B cell (primary cell): ENCODE results near the gene MT1X. TPM values are rescaled to one million over a fixed set of nuclear protein-coding genes. Genes with fewer than 3 reads are reported as not detected.

Experiments used
- ATAC-seq: fragments of 200-7000 bp; cut with Tn5 transposase; one replicate; pipeline ENCODE4 v1.10.0; 2021; ENCODE audit warnings: low read depth, mild to moderate bottlenecking, moderate number of reproducible peaks, moderate library complexity
- CTCF ChIA-PET: fragments of 350-600 bp; sonication (Branson Sonifier 250); formaldehyde crosslinking; loops from one replicate; lab custom pipeline; 2021; ENCODE audit warnings: antibody characterized with exemption, inconsistent platforms; lab: Charles Lee
- POLR2A ChIA-PET: fragments of 350-600 bp; sonication (Branson Sonifier 250); formaldehyde crosslinking; loops from one replicate; lab custom pipeline; 2021; ENCODE audit warnings: antibody characterized with exemption; lab: Charles Lee
- DNase-seq: peaks from one replicate; pipeline ENCODE4 v3.0.0; 2013
- H2AFZ ChIP-seq: 2 replicates; pipeline ENCODE4 v1.6.1; 2012; ENCODE audit warnings: mild to moderate bottlenecking, low read depth, low read length; ENCODE audit not compliant: insufficient read depth, poor library complexity, severe bottlenecking
- H3K27ac ChIP-seq, 2 donors: 1 replicate in 1 of 2; 2 replicates in 1 of 2; pipeline ENCODE4 v1.5.1; 2012 to 2013; ENCODE audit warnings: low read length in 2 of 2, mild to moderate bottlenecking in 2 of 2, moderate library complexity in 1 of 2
- H3K27me3 ChIP-seq, 4 experiments: fragments of 200-600 bp in 1 of 4; sonication (generic) in 1 of 4; replicated peaks in 1 of 4; 1 replicate in 2 of 4; 2 replicates in 2 of 4; pipeline versions ENCODE4 v1.6.1 to v1.7.0; 2013 to 2016; ENCODE audit warnings: low read length in 3 of 4, mild to moderate bottlenecking in 2 of 4, mixed read lengths in 1 of 4, moderate library complexity in 1 of 4; ENCODE audit not compliant: insufficient read depth in 4 of 4, control insufficient read depth in 3 of 4; ENCODE audit errors: control extremely low read depth in 1 of 4
- H3K36me3 ChIP-seq, 2 experiments: replicated peaks in 1 of 2; 1 replicate in 1 of 2; 2 replicates in 1 of 2; pipeline versions ENCODE4 v1.6.1 to v1.7.1; 2013; ENCODE audit warnings: low read length in 1 of 2; ENCODE audit not compliant: insufficient read depth in 2 of 2, control insufficient read depth in 1 of 2; ENCODE audit errors: control extremely low read depth in 1 of 2, extremely low read depth in 1 of 2
- H3K4me1 ChIP-seq, 2 donors: fragments of 200-600 bp in 1 of 2; sonication (generic) in 1 of 2; 1 replicate in 1 of 2; 2 replicates in 1 of 2; pipeline versions ENCODE4 v1.5.1 to v1.6.1; 2013 to 2017; ENCODE audit warnings: low read length in 2 of 2; ENCODE audit not compliant: control insufficient read depth in 2 of 2, insufficient read depth in 2 of 2
- H3K4me2 ChIP-seq: replicated peaks from 2 replicates; pipeline ENCODE3; 2012; ENCODE audit warnings: mild to moderate bottlenecking, low read depth, low read length; ENCODE audit not compliant: poor library complexity, severe bottlenecking
- H3K4me3 ChIP-seq, 5 experiments: fragments of 200-600 bp in 1 of 5; sonication (generic) in 1 of 5; 1 replicate in 3 of 5; 2 replicates in 2 of 5; pipeline versions ENCODE4 v1.5.1 to v1.7.0; 2011 to 2016; ENCODE audit warnings: low read length in 4 of 5, mild to moderate bottlenecking in 4 of 5, low read depth in 2 of 5, control low read depth in 1 of 5, moderate library complexity in 1 of 5; ENCODE audit not compliant: insufficient read depth in 1 of 5; ENCODE audit errors: control extremely low read depth in 1 of 5, extremely low read depth in 1 of 5
- H3K79me2 ChIP-seq: fragments of 200-600 bp; sonication (generic); one replicate; pipeline ENCODE4 v1.6.0; 2016; ENCODE audit warnings: low read length; ENCODE audit not compliant: control insufficient read depth, insufficient read depth
- H3K9ac ChIP-seq: fragments of 200-600 bp; sonication (generic); 2 replicates; pipeline ENCODE4 v1.6.1; 2017; ENCODE audit warnings: mild to moderate bottlenecking, low read length, moderate library complexity
- H3K9me3 ChIP-seq, 3 donors: one replicate each; pipeline versions ENCODE4 v1.6.1 to v1.7.1; 2013; ENCODE audit warnings: low read length in 2 of 3; ENCODE audit not compliant: control insufficient read depth in 2 of 3, insufficient read depth in 1 of 3; ENCODE audit errors: control extremely low read depth in 1 of 3
- H4K20me1 ChIP-seq: 2 replicates; pipeline ENCODE4 v1.6.0; 2012; ENCODE audit warnings: mild to moderate bottlenecking, low read length; ENCODE audit not compliant: insufficient read depth, control insufficient read depth, poor library complexity, severe bottlenecking
- H3K27ac Mint-ChIP-seq: one replicate; pipeline ENCODE4 v1.8.0; 2021; ENCODE audit warnings: mixed read lengths
- H3K27me3 Mint-ChIP-seq: one replicate; pipeline ENCODE4 v1.8.0; 2021; ENCODE audit warnings: mixed read lengths
- H3K4me1 Mint-ChIP-seq: one replicate; pipeline ENCODE4 v1.8.0; 2021; ENCODE audit warnings: mixed read lengths
- H3K4me3 Mint-ChIP-seq: one replicate; pipeline ENCODE4 v1.8.0; 2021; ENCODE audit warnings: mixed read lengths
- H3K9me3 Mint-ChIP-seq: one replicate; pipeline ENCODE4 v1.8.0; 2022; ENCODE audit warnings: mixed read lengths; ENCODE audit not compliant: insufficient read depth
- EZH2 ChIP-seq: IDR thresholded peaks from 2 replicates; pipeline ENCODE4 v1.6.1; 2012; ENCODE audit warnings: borderline replicate concordance, low read depth, mild to moderate bottlenecking, moderate library complexity, low read length; ENCODE audit not compliant: insufficient read depth, poor library complexity, severe bottlenecking
- WGBS: methylation state at CpG from one replicate; pipeline ENCODE4 v1.1.5; 2013; ENCODE audit warnings: missing lambda C conversion rate; ENCODE audit not compliant: insufficient coverage; 5-methylcytosine and 5-hydroxymethylcytosine counted together
- intact Hi-C: fragments of 100-400 bp; cut with micrococcal nuclease; formaldehyde crosslinking; loops from one replicate; pipeline ENCODE4 v1.10.0; 2022
- polyA plus RNA-seq: library from polyadenylated mRNA; depleted of rRNA; stranded (reverse); fragments of >200 nt; gene quantifications from 2 replicates; pipeline ENCODE4 v1.2.3, GENCODE V29; 2012
- total RNA-seq, 2 donors: library from RNA; stranded (reverse); fragments of 120-200 nt in 1 of 2; gene quantifications; 1 replicate in 1 of 2; 2 replicates in 1 of 2; pipeline versions ENCODE4 v1.2.3 to v1.2.4, GENCODE V29; 2013 to 2022
- TF ChIP-seq, protein P1 (sequence below): fragments of 200-600 bp; IDR thresholded peaks from one replicate; pipeline ENCODE4 v1.8.0; 2022; ENCODE audit warnings: antibody characterized with exemption, mild to moderate bottlenecking

Gene MT1X
- total and polyA plus RNA-seq, 2 donors (not counting 1 experiment from before 2014, with no cell fraction given), result 9.1 to 17.2 TPM

DNA sequence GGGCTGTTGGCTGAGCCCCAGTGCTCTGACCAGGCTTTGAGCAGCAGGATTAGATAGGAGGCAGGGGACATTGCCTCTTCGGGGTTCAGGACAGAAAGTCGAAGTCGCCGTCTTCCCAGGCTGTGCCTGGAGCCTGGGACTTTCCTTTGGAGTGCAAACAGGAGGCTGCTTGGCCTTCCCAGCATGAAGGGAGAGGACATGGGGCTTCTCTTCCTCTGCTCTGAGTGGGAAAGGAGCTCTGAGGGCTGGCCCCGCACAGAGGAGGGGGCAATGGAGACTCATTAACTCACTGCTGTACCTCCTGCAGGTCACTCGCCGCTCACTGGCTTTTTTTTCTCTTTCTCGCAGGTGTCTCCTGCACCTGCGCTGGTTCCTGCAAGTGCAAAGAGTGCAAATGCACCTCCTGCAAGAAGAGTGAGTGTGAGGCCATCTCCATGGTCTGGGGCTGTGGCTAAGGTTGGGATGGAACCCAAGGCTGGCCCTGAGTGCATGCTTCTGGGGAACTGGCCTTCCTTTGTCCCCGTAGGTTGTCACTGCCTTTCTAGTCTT is 23.9 kb upstream of the MT1X start:
- CTCF ChIA-PET, result no interaction called here
- H2AFZ ChIP-seq, result peak overlapping the region; percentile 97
- WGBS, result 41% methylated on average over 10 of the region's 10 CpGs
- Mint-ChIP-seq H3K4me1 (peaks cover 27% of the 10 kb centered on the region), H3K27me3 (peaks cover 23% of the 10 kb centered on the region), H3K4me3 (peak overlapping the region; percentile 99), H3K27ac (peak overlapping the region; percentile 90), H3K9me3 (no peaks in the 10 kb centered on the region)
- peak overlapping the region in 4 of 5 experiments; percentile 57 to 79 (median 74) for H3K4me3 ChIP-seq
- ATAC-seq (no peak), DNase-seq (no peak)
- no peaks in the 10 kb centered on the region for H4K20me1 ChIP-seq
- TF ChIP-seq, protein P1, sequence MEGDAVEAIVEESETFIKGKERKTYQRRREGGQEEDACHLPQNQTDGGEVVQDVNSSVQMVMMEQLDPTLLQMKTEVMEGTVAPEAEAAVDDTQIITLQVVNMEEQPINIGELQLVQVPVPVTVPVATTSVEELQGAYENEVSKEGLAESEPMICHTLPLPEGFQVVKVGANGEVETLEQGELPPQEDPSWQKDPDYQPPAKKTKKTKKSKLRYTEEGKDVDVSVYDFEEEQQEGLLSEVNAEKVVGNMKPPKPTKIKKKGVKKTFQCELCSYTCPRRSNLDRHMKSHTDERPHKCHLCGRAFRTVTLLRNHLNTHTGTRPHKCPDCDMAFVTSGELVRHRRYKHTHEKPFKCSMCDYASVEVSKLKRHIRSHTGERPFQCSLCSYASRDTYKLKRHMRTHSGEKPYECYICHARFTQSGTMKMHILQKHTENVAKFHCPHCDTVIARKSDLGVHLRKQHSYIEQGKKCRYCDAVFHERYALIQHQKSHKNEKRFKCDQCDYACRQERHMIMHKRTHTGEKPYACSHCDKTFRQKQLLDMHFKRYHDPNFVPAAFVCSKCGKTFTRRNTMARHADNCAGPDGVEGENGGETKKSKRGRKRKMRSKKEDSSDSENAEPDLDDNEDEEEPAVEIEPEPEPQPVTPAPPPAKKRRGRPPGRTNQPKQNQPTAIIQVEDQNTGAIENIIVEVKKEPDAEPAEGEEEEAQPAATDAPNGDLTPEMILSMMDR, result no peak
- TF ChIP-seq EZH2, result no peak
- peak overlapping the region; percentile 91 for H3K4me2 ChIP-seq
- H3K79me2 ChIP-seq, result no peaks in the 10 kb centered on the region
- H3K9me3 ChIP-seq, result peaks cover 0 to 5% (median 0%) of the 10 kb centered on the region in 3 donors
- no peaks in the 10 kb centered on the region for H3K36me3 ChIP-seq
- no peak overlapping the region for H3K27ac ChIP-seq
- intact Hi-C loops, result no loop called here
- H3K9ac ChIP-seq, result peak overlapping the region; percentile 75
- peaks cover 19 to 32% of the 10 kb centered on the region in 2 donors for H3K4me1 ChIP-seq
- H3K27me3 ChIP-seq, result peaks cover 0 to 19% (median 10%) of the 10 kb centered on the region in 4 experiments
- POLR2A ChIA-PET, result no interaction called here
